GM12875 (cell line): ENCODE measurements around the gene FSTL4.

ENCODE experiments used
- H3K4me3 ChIP-seq: one replicate; pipeline ENCODE4 v1.5.1; 2011; ENCODE audit warnings: low read depth, low read length, control low read depth
- CTCF ChIP-seq: IDR thresholded peaks from 2 replicates; pipeline ENCODE4 v1.5.1; 2011; ENCODE audit warnings: low read depth, mild to moderate bottlenecking, control low read depth, inconsistent platforms, low read length, moderate library complexity, borderline replicate concordance; ENCODE audit not compliant: insufficient read depth

Gene FSTL4

GRCh38 chr5:133528841-133529240 lies 83.5 kb downstream of the FSTL4 start:
- TF ChIP-seq CTCF: no peak
- H3K4me3 ChIP-seq: no peak overlapping the region

DNA sequence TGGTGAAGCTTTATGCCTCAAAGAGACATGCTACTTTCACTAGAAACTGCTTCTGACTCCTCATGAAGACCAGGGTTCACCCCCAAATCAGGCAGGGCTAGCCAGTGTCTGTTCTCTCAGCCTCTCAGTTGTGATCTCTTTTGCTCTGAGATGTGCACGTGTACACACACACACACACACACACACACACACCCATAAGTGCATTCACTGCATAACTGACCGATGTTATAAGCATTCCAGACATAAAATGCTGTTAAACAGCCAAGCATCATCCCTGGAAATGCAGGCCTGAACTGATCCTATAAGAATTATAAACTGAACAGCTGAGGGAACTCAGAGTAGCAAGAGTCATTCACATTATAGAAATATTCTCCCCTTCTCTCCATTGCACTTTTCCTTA lies 85.0 kb downstream of the FSTL4 start:
- no peak for TF ChIP-seq CTCF
- H3K4me3 ChIP-seq: no peak overlapping the region

DNA sequence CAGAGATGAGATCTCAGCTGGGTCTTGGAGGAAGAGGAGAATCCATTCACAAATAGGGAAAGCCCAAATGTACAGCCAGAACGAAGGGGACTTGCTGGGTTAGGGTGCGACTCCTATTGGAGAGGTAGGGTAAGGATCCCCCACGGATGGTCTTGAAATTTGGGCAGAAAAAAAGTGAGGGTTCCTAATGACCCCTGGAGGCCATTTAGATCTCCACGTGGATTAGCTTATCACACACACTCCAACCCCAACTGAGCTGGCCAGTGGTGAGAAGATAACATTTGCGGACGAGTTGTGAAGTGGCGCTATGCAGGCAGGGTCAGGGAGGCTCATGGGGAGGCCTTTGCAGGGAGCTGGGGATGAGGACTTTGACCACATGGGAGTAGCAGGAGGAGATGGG lies 86.0 kb downstream of the FSTL4 start:
- H3K4me3 ChIP-seq: no peak overlapping the region
- no peak for TF ChIP-seq CTCF

DNA sequence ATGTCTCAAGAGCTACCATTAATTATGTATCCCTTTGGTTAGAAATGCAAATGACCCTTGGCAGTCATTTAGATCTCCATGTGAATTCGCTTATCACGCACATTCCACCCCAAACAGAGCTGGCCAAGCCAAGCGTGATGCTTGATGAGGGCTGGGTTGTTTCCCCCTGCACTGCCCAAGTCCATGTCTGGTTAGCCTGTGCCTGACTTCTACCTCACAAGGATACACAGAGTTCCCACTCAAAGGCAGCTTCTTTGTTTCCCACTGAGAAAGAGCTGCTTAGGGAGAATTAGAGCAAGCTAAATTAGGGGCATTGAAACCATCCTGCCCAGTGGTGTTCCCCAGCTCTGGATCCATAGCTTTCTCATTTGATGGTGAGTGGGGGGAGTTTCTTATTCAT lies 87.2 kb downstream of the FSTL4 start:
- TF ChIP-seq CTCF: no peak

DNA sequence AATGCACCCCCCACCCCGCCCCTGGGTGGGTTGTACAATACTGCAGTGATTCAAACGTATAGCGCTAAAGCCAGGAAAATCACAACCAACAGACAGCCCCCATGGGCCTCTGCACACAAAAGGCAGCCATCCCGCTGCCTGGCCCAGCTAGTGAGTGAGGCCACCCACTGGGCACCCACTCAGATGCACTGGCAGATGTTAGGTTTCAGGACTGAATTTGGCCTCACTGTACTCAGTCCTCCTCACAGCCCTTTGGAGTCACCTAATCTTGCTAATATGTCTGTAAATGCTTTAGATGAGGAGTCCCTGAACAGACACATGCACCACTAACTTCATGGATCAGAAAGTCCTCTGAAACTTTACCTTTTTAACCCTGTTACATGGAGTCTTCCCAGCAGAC lies 87.7 kb downstream of the FSTL4 start:
- TF ChIP-seq CTCF: no peak
- H3K4me3 ChIP-seq: no peak overlapping the region

More for the DNA sequence above, 87.2 kb downstream of the FSTL4 start:
- no peak overlapping the region for H3K4me3 ChIP-seq

GRCh38 chr5:133523961-133524586 lies 88.3 kb downstream of the FSTL4 start:
- no peak overlapping the region for H3K4me3 ChIP-seq
- no peak for TF ChIP-seq CTCF

DNA sequence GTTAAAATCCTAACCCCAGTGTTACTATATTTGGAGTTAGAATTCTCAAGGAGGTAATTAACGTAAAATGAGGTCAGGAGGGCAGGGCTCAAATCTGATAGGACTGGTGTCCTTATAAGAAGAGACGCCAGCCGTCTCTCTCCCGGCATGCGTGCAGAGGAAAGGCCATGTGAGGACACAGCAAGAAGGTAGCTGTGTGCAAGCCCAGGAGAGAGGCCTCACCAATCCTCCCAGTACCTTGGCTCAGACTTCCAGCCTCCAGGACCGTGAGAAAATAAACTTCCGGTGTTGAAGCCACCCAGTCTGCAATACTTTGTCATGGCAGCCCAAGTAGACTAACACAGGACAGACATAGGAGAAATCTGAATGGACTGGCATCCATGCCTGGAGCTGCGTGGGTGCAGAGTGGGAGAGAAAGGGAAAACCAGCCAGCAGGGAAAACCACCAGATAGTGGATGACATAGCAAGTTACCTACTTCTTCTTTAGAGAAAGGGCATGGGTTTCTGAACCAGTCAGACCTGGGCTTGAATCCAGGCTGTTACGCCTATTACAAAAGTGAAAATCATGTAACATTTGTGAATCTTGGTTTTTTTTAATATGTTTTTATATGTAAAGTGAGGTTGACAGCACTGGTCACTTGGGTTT lies 89.2 kb downstream of the FSTL4 start:
- no peak overlapping the region for H3K4me3 ChIP-seq
- no peak for TF ChIP-seq CTCF
